ENCODE measurements around the gene TBC1D9. TPM values are rescaled to one million over a fixed set of nuclear protein-coding genes. Genes with fewer than 3 reads are reported as not detected.

Gene TBC1D9
- total RNA-seq, 1 donor from 2014 or later, result 42.6 TPM

- no peak for TF ChIP-seq CTCF (IDR thresholded peaks at IDR 0.05)
- intact Hi-C loops (cut with DNase I), result no loop called here
- Histone ChIP-seq H3K4me3 (no peak overlapping the region), H3K27ac (no peak overlapping the region), H3K9me3 (no peaks in the 10 kb centered on the region), H3K27me3 (ENCODE audit: low read depth) (no peaks in the 10 kb centered on the region), H3K4me1 (peaks cover 31% of the 10 kb centered on the region), H3K36me3 (no peaks in the 10 kb centered on the region)
- DNase-seq (no peak), ATAC-seq (no peak)
These were observed 50.4 kb downstream of the TBC1D9 start for GRCh38 chr4:140705625-140706275.

- intact Hi-C loops (cut with DNase I), result no loop called here
- ATAC-seq (no peak), DNase-seq (no peak)
- Histone ChIP-seq H3K36me3 (no peaks in the 10 kb centered on the region), H3K27ac (no peak overlapping the region), H3K4me1 (peaks cover 23% of the 10 kb centered on the region), H3K4me3 (no peak overlapping the region), H3K27me3 (ENCODE audit: low read depth) (no peaks in the 10 kb centered on the region), H3K9me3 (no peaks in the 10 kb centered on the region)
- no peak for TF ChIP-seq CTCF (IDR thresholded peaks at IDR 0.05)
These were observed 51.2 kb downstream of the TBC1D9 start for GRCh38 chr4:140704964-140705363.

- H3K4me1 ChIP-seq, result peaks cover 23% of the 10 kb centered on the region
- ATAC-seq, result no peak
- H3K9me3 ChIP-seq, result no peaks in the 10 kb centered on the region
- no peak overlapping the region for H3K27ac ChIP-seq
- H3K4me3 ChIP-seq, result no peak overlapping the region
- intact Hi-C loops (cut with DNase I), result no loop called here
- H3K36me3 ChIP-seq, result no peaks in the 10 kb centered on the region
- TF ChIP-seq CTCF (IDR thresholded peaks at IDR 0.05), result no peak
- no peaks in the 10 kb centered on the region for H3K27me3 ChIP-seq (ENCODE audit: low read depth)
- no peak for DNase-seq
These were observed 51.7 kb downstream of the TBC1D9 start for GRCh38 chr4:140704392-140704960.

- peak overlapping the region; percentile 5 for H3K27ac ChIP-seq
- intact Hi-C loops (cut with DNase I), result no loop called here
- H3K9me3 ChIP-seq, result no peaks in the 10 kb centered on the region
- no peak overlapping the region for H3K4me3 ChIP-seq
- no peaks in the 10 kb centered on the region for H3K27me3 ChIP-seq (ENCODE audit: low read depth)
- ATAC-seq (no peak), DNase-seq (no peak)
- no peak for TF ChIP-seq CTCF (IDR thresholded peaks at IDR 0.05)
- peaks cover 23% of the 10 kb centered on the region for H3K4me1 ChIP-seq
- H3K36me3 ChIP-seq, result no peaks in the 10 kb centered on the region
These were observed 52.7 kb downstream of the TBC1D9 start for GRCh38 chr4:140703463-140703862.

- peaks cover 31% of the 10 kb centered on the region for H3K4me1 ChIP-seq
- no peaks in the 10 kb centered on the region for H3K9me3 ChIP-seq
- H3K36me3 ChIP-seq, result no peaks in the 10 kb centered on the region
- no peaks in the 10 kb centered on the region for H3K27me3 ChIP-seq (ENCODE audit: low read depth)
- no peak overlapping the region for H3K27ac ChIP-seq
- ATAC-seq, result no peak
- TF ChIP-seq CTCF (IDR thresholded peaks at IDR 0.05), result no peak
- H3K4me3 ChIP-seq, result no peak overlapping the region
- intact Hi-C loops (cut with DNase I), result no loop called here
- no peak for DNase-seq
These were observed 54.0 kb downstream of the TBC1D9 start for GRCh38 chr4:140702096-140702757.

Data from lower lobe of right lung (tissue), 2 donors.